ENCODE data around the gene MEF2A. TPM values are rescaled to one million over a fixed set of nuclear protein-coding genes. Genes with fewer than 3 reads are reported as not detected.
A peak's percentile ranks its signal among the peaks of the same experiment; 100 is the strongest.

Gene MEF2A
- total RNA-seq, 1 experiment from 2014 or later = 30.7 TPM

- H3K27ac Mint-ChIP-seq = peak overlapping the region; percentile 55
- ChIA-PET CTCF (interaction anchor here (1.0 to 1.5 kb wide), 3 partner anchors 89 to 205 kb away, joined by 3 to 8 read pairs (median 5); partner anchors contain the start of gene LYSMD4), POLR2A (no interaction called here)
- H3K36me3 Mint-ChIP-seq = no peaks in the 10 kb centered on the region
- DNase-seq (ENCODE audit: low spot score) (no peak), ATAC-seq (peak; percentile 26; the same call in 1 of the 2 replicates)
- TF ChIP-seq CREB1 (CRISPR knock-in tag; IDR thresholded peaks at IDR 0.05) (no peak), NR1H2 (CRISPR knock-in tag; IDR thresholded peaks at IDR 0.05) (no peak), E2F5 (CRISPR knock-in tag; IDR thresholded peaks at IDR 0.05) (no peak), USF1 (CRISPR knock-in tag; IDR thresholded peaks at IDR 0.05) (no peak)
- peaks cover 76% of the 10 kb centered on the region for H3K4me1 Mint-ChIP-seq
- H3K27me3 Mint-ChIP-seq (ENCODE audit: low read depth) = no peaks in the 10 kb centered on the region
- H3K4me3 Mint-ChIP-seq = no peak overlapping the region
- H3K9me3 Mint-ChIP-seq = no peaks in the 10 kb centered on the region
These were observed 49.0 kb downstream of the MEF2A start for GRCh38 chr15:99614749-99615288.

- TF ChIP-seq TP53 (CRISPR knock-in tag; IDR thresholded peaks at IDR 0.05) = no peak
- no peak for TF ChIP-seq PRRX2 (CRISPR knock-in tag; IDR thresholded peaks at IDR 0.05)
- no peak for TF ChIP-seq PRDM15 (CRISPR knock-in tag; IDR thresholded peaks at IDR 0.05)
- no peak for TF ChIP-seq CBFB (CRISPR knock-in tag; IDR thresholded peaks at IDR 0.05; ENCODE audit: low read depth)
- no peak for TF ChIP-seq FOXP1 (CRISPR knock-in tag; IDR thresholded peaks at IDR 0.05; ENCODE audit: borderline replicate concordance)
- TF ChIP-seq FOXP4 (CRISPR knock-in tag; IDR thresholded peaks at IDR 0.05) = no peak
- no peak for TF ChIP-seq NFE2L1 (CRISPR knock-in tag; IDR thresholded peaks at IDR 0.05)
- no peak for TF ChIP-seq AFF4 (CRISPR knock-in tag; IDR thresholded peaks at IDR 0.05; ENCODE audit: borderline replicate concordance)
- no peak for TF ChIP-seq MXD4 (CRISPR knock-in tag; IDR thresholded peaks at IDR 0.05; ENCODE audit: borderline replicate concordance)
- no peak for DNase-seq (ENCODE audit: low spot score)
- ChIA-PET CTCF (interaction anchor here (1.0 to 1.3 kb wide), 2 partner anchors 118 to 206 kb away, joined by 3 to 5 read pairs; partner anchors contain the start of gene LYSMD4), POLR2A (no interaction called here)
- Mint-ChIP-seq H3K36me3 (no peaks in the 10 kb centered on the region), H3K27ac (no peak overlapping the region), H3K4me1 (peaks cover 80% of the 10 kb centered on the region), H3K27me3 (ENCODE audit: low read depth) (no peaks in the 10 kb centered on the region), H3K9me3 (no peaks in the 10 kb centered on the region), H3K4me3 (no peak overlapping the region)
- no peak for ATAC-seq
These were observed 49.7 kb downstream of the MEF2A start for GRCh38 chr15:99615460-99615859.
